Common myeloid progenitor, CD34-positive (primary cell): ENCODE data around the gene CXCL5.
"Not testable (repeated sequence)": the region's sequence is repeated elsewhere in the genome, so short reads cannot be mapped to it uniquely, and the experiment has no call there.

Experiments
- CTCF ChIA-PET: fragments of 350-600 bp; sonication (Branson Sonifier 250); formaldehyde crosslinking; loops from one replicate; lab custom pipeline; 2021; ENCODE audit warnings: antibody characterized with exemption; lab: Charles Lee
- POLR2A ChIA-PET: fragments of 350-600 bp; sonication (Branson Sonifier 250); formaldehyde crosslinking; loops from one replicate; lab custom pipeline; 2021; ENCODE audit warnings: antibody characterized with exemption; lab: Charles Lee
- DNase-seq, 3 donors: peaks; one replicate each; pipeline versions ENCODE4 v3.0.0 to v3.0.0-alpha.2; 2013
- H3K27ac ChIP-seq, 2 experiments: 1 replicate in 1 of 2; 2 replicates in 1 of 2; pipeline ENCODE4 v1.7.0; 2013; ENCODE audit warnings: inconsistent platforms in 2 of 2, low read length in 2 of 2, mild to moderate bottlenecking in 2 of 2, low read depth in 1 of 2, moderate library complexity in 1 of 2; ENCODE audit not compliant: severe bottlenecking in 2 of 2, insufficient read depth in 1 of 2, poor library complexity in 1 of 2
- H3K27me3 ChIP-seq, 5 experiments: replicated peaks in 2 of 5; 1 replicate in 3 of 5; 2 replicates in 2 of 5; pipeline versions ENCODE4 v1.6.1 to v1.7.0; 2013; ENCODE audit warnings: low read length in 4 of 5, mild to moderate bottlenecking in 2 of 5, moderate library complexity in 2 of 5, inconsistent platforms in 1 of 5; ENCODE audit not compliant: insufficient read depth in 5 of 5, control insufficient read depth in 4 of 5
- H3K36me3 ChIP-seq, 4 experiments: 1 replicate in 2 of 4; 2 replicates in 2 of 4; pipeline versions ENCODE4 v1.6.1 to v1.7.0; 2013; ENCODE audit warnings: low read length in 3 of 4, control low read depth in 1 of 4, mild to moderate bottlenecking in 1 of 4; ENCODE audit not compliant: control insufficient read depth in 4 of 4, insufficient read depth in 4 of 4
- H3K4me1 ChIP-seq, 4 experiments: 1 replicate in 3 of 4; 2 replicates in 1 of 4; pipeline versions ENCODE4 v1.6.1 to v1.7.1; 2013; ENCODE audit warnings: low read length in 3 of 4, mild to moderate bottlenecking in 3 of 4, control low read depth in 1 of 4, inconsistent platforms in 1 of 4, moderate library complexity in 1 of 4; ENCODE audit not compliant: control insufficient read depth in 4 of 4, insufficient read depth in 4 of 4; ENCODE audit errors: control extremely low read depth in 1 of 4
- H3K4me3 ChIP-seq, 7 experiments: 1 replicate in 4 of 7; 2 replicates in 3 of 7; pipeline versions ENCODE4 v1.5.1 to v1.7.0; 2013; ENCODE audit warnings: mild to moderate bottlenecking in 7 of 7, low read length in 6 of 7, moderate library complexity in 6 of 7, inconsistent platforms in 2 of 7, low read depth in 2 of 7, control low read depth in 1 of 7; ENCODE audit not compliant: insufficient read depth in 4 of 7, control insufficient read depth in 1 of 7; ENCODE audit errors: extremely low read depth in 1 of 7
- H3K9me3 ChIP-seq, 5 experiments: 1 replicate in 4 of 5; 2 replicates in 1 of 5; pipeline versions ENCODE4 v1.6.1 to v1.7.1; 2013; ENCODE audit warnings: low read length in 4 of 5, mild to moderate bottlenecking in 2 of 5, inconsistent platforms in 1 of 5, low read depth in 1 of 5, moderate library complexity in 1 of 5; ENCODE audit not compliant: control insufficient read depth in 4 of 5, insufficient read depth in 2 of 5; ENCODE audit errors: control extremely low read depth in 1 of 5
- WGBS: methylation state at CpG from one replicate; pipeline ENCODE4 v1.1.5; 2013; ENCODE audit not compliant: insufficient coverage; 5-methylcytosine and 5-hydroxymethylcytosine counted together

CXCL5 gene

DNA sequence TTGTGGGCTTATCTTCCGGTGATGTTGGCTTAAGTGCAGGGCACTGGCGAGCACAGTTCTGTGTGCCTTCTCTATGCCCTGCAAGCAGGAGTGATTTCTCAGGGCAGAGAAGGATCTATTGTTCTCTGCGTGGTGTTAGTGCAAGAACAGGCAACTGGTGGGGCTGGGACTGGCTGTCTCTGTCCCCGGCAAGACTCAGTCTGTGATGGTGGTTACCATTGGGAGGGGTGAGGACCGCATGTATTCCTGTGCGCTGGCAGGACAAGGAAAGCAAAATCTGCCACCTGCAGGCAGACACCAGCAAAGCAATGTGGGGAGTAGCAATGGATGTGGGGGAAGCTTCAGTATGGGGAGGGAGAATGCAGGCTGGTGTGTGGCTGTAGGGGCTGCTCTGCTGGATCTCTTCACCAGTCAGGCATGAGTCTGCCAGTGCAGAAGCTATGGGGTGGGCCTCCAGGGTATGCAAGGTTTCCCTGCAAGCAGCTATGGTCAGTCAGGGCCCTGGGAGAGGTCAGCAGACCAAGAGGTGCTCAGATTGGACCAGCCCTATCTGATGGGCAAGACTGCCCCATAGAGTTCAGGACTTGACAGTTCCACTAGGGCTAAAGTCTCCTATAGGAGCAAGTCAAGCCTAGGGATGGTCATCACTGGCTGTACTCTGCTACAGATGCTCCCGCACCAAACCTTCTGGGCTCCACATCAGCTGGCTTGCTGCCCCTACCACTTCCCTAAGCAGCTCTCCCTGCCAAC, 33.4 kb downstream of the CXCL5 start:
- ChIA-PET CTCF (interaction anchor here (1.3 kb wide), 1 partner anchor 70 kb away, joined by 3 read pairs; no protein-coding TSS in a partner anchor), POLR2A (no interaction called here)
- no peaks in the 10 kb centered on the region for H3K36me3 ChIP-seq
- H3K4me1 ChIP-seq: no peaks in the 10 kb centered on the region
- WGBS: 97% methylated on average over 6 of the region's 7 CpGs
- no peak overlapping the region for H3K4me3 ChIP-seq
- no peaks in the 10 kb centered on the region for H3K27me3 ChIP-seq
- no peak for DNase-seq
- no peak overlapping the region for H3K27ac ChIP-seq
- peaks cover 0 to 16% (median 8%) of the 10 kb centered on the region in 5 experiments for H3K9me3 ChIP-seq

DNA sequence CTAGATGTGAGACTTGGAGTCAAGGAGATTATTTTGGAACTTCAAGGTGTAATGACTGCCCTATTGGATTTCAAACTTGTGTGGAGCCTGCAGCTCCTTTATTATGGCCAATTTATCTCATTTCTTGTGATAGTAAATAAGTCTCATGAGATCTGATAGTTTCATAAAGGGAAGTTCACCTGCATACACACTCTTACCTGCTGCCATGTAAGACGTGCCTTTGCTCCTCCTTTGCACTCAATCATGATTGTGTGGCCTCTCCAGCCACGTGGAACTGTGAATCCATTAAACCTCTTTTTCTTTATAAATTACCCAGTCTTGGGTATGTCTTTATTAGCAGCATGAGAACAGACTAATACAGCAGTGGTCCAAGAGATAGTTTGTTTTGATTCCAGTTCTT, 35.8 kb downstream of the CXCL5 start:
- H3K27ac ChIP-seq: no peak overlapping the region
- WGBS: 88% methylated on average over 2 of the region's 2 CpGs
- H3K9me3 ChIP-seq: peaks cover 0 to 12% (median 4%) of the 10 kb centered on the region in 5 experiments
- CTCF ChIA-PET: no interaction called here
- no peaks in the 10 kb centered on the region for H3K36me3 ChIP-seq
- H3K4me3 ChIP-seq: no peak overlapping the region
- POLR2A ChIA-PET: interaction anchor here (0.7 kb wide), 1 partner anchor 919 kb away, joined by 3 read pairs; no protein-coding TSS in a partner anchor
- no peaks in the 10 kb centered on the region for H3K4me1 ChIP-seq
- no peak for DNase-seq
- no peaks in the 10 kb centered on the region for H3K27me3 ChIP-seq

DNA sequence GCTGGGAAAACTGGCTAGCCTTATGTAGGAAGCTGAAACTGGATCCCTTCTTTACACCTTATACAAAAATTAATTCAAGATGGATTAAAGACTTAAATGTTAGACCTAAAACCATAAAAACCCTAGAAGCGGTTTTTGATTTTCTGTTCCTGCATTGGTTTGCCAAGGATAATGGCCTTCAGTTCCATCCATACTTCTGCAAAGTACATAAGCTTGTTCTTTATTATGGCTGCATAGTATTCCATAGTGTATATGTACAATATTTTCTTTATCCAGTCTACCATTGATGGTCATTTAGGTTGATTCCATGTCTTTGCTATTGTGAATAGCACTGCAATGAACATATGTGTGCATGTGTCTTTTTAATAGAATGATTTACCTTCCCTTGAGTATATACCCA, 39.4 kb downstream of the CXCL5 start:
- not testable (repeated sequence) for H3K27ac ChIP-seq

DNA sequence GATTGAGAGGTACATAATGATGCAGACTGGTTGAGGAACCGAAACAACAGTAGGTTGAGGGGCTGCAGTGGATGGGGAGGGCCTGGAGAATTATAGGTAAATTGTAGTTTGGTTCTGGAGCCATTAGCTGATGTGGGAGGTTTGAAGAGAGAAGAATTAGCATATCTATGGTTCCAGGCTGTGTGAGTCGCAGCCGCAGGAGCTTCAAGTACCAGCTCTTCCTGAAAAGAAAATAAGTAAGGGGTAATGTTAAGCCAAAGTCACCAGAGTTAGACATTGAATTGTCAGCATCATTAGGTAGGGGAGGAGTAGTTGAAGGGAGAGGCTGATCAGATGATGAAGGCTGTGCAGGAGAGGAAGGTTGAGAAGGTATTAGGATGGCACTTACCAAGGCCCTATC, 46.1 kb downstream of the CXCL5 start:
- no peak overlapping the region for H3K27ac ChIP-seq
- DNase-seq: no peak
- no peaks in the 10 kb centered on the region for H3K36me3 ChIP-seq
- no peaks in the 10 kb centered on the region for H3K9me3 ChIP-seq
- 100% methylated on average over 3 of the region's 3 CpGs for WGBS
- H3K27me3 ChIP-seq: peaks cover 0 to 2% (median 0%) of the 10 kb centered on the region in 5 experiments
- H3K4me3 ChIP-seq: no peak overlapping the region
- CTCF ChIA-PET: no interaction called here
- H3K4me1 ChIP-seq: no peaks in the 10 kb centered on the region
- POLR2A ChIA-PET: no interaction called here

More for the DNA sequence above, 39.4 kb downstream of the CXCL5 start:
- H3K36me3 ChIP-seq, POLR2A ChIA-PET, H3K27me3 ChIP-seq, CTCF ChIA-PET, H3K4me1 ChIP-seq, DNase-seq, H3K4me3 ChIP-seq: not testable (repeated sequence)
- peaks cover 0 to 12% (median 4%) of the 10 kb centered on the region in 5 experiments for H3K9me3 ChIP-seq
- WGBS: no CpG with 5 or more reads among the region's 1 CpG

DNA sequence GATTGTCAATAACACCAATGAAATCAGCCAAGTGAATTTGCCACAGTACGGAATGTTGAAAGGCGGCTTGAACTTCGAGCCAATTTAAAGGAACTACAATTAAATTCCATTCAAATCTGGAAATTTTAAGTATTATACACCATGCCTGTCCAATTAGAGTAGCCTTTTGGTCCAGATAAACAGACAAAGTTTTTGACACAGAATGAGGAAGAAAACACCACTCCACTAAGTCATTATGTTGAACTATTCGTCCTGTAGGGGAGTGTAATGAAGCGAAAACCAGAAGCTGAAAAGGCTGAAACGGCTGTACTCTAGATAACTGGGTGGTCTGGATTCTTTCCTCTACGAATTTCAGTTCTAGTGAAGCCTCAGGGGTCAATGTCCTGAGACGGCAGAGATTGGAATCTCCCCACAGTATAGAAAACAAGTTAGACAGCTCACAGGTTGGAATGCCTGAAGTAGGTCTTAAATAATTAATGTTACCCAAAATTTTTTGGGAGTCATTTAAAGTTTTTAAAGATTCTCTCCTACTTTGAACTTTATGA, 48.0 kb downstream of the CXCL5 start:
- CTCF ChIA-PET, H3K9me3 ChIP-seq, H3K4me3 ChIP-seq, DNase-seq, H3K36me3 ChIP-seq, H3K4me1 ChIP-seq, H3K27ac ChIP-seq, POLR2A ChIA-PET, H3K27me3 ChIP-seq: not testable (repeated sequence)
- WGBS: 40% methylated on average over 1 of the region's 8 CpGs

DNA sequence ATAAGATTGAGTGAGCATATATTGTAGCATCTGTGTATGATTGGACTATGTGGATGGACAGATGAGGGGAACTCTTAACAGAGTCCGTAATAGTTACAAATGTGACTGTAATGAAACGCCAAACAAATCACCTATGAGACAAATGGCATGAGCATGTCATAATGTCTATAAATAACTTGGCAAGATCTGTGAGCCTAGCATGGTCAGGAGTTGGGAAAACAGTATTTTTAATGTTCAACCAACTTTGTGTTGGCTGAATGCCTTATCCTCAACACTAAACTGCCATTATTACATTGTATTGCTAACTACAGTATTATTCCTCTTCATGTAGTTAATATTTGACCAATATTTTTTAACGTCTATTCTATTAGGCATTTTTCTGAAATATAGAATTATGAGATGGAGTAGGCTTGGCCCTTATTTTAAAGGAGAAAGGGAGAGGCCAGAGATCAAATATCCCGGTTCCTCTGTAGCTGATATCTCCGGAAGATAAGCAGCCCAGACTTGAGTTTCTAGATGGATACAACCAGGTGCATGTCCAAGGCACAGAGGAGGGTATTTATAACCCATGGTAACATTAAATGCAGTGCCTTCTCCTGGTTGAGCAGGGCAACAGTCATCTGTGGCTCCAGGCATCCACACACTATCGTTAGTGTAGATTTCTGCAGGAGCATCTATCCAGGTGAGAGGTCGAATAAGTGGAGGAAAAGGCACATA, 49.3 kb downstream of the CXCL5 start:
- DNase-seq: no peak
- WGBS: 98% methylated on average over 6 of the region's 7 CpGs
- POLR2A ChIA-PET: no interaction called here
- Histone ChIP-seq H3K4me1 (peaks cover 0 to 5% (median under 1%) of the 10 kb centered on the region in 4 experiments), H3K36me3 (no peaks in the 10 kb centered on the region), H3K9me3 (no peaks in the 10 kb centered on the region), H3K4me3 (no peak overlapping the region), H3K27me3 (peaks cover 0 to 19% (median 13%) of the 10 kb centered on the region in 5 experiments), H3K27ac (no peak overlapping the region)
- CTCF ChIA-PET: no interaction called here

DNA sequence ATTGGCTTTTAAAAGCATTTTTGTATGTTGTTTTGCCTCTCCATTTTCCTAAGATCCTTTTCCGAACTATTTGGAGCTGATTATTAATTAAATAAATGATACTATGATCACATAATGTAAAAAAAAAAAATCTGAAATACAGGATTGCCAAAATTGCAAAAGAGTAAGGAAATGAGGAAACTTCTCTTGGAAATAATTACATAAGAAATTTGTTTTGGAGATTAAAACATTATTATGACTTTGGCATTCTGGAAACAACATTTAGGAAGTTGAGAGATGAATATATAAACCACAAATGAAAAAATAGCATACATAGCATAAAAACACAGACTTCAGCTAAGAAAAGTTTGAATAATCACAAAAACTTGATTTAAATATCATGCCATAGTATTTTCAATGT, 50.2 kb downstream of the CXCL5 start:
- Histone ChIP-seq H3K4me3 (no peak overlapping the region), H3K27ac (no peak overlapping the region), H3K9me3 (no peaks in the 10 kb centered on the region), H3K4me1 (peaks cover 0 to 10% (median 2%) of the 10 kb centered on the region in 4 experiments), H3K36me3 (no peaks in the 10 kb centered on the region), H3K27me3 (peaks cover 0 to 28% (median 21%) of the 10 kb centered on the region in 5 experiments)
- CTCF ChIA-PET: interaction anchor here (1.1 to 1.6 kb wide), 3 partner anchors 32 to 84 kb away, joined by 3 to 4 read pairs (median 3); no protein-coding TSS in a partner anchor
- DNase-seq: no peak
- POLR2A ChIA-PET: no interaction called here
- WGBS: no CpG with 5 or more reads among the region's 1 CpG
